ENCODE measurements around the gene KPNA4. TPM values are rescaled to one million over a fixed set of nuclear protein-coding genes. Genes with fewer than 3 reads are reported as not detected.

Gene KPNA4
- total RNA-seq, 1 donor from 2014 or later: 75.0 TPM

DNA sequence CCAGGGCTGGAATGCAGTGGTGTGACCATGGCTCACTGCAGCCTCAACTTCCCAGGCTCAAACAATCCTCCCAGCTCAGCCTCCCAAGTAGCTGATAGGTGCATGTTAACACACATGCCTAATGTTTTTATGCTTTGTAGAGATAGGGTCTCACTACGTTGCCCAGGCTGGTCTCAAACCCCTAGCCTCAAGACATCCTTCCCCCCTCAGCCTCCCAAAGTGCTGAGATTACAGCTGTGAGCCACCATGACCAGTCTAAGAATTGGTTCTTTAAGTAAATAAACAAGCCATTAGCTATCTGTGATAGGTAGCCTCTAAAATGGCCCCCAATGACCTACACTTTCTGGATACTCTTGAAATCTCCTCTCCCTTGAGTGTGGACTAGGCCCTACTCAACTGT, 119.5 kb downstream of the KPNA4 start:
- Mint-ChIP-seq H3K9me3 (ENCODE audit: low read depth) (no peaks in the 10 kb centered on the region), H3K36me3 (ENCODE audit: low read depth) (peaks cover 7% of the 10 kb centered on the region), H3K27ac (ENCODE audit: unreplicated experiment) (peak overlapping the region; percentile 66), H3K4me1 (ENCODE audit: low read depth) (peaks cover 54% of the 10 kb centered on the region), H3K27me3 (ENCODE audit: low read depth) (no peaks in the 10 kb centered on the region), H3K4me3 (ENCODE audit: unreplicated experiment) (no peak overlapping the region)
- TF ChIP-seq, protein P1, sequence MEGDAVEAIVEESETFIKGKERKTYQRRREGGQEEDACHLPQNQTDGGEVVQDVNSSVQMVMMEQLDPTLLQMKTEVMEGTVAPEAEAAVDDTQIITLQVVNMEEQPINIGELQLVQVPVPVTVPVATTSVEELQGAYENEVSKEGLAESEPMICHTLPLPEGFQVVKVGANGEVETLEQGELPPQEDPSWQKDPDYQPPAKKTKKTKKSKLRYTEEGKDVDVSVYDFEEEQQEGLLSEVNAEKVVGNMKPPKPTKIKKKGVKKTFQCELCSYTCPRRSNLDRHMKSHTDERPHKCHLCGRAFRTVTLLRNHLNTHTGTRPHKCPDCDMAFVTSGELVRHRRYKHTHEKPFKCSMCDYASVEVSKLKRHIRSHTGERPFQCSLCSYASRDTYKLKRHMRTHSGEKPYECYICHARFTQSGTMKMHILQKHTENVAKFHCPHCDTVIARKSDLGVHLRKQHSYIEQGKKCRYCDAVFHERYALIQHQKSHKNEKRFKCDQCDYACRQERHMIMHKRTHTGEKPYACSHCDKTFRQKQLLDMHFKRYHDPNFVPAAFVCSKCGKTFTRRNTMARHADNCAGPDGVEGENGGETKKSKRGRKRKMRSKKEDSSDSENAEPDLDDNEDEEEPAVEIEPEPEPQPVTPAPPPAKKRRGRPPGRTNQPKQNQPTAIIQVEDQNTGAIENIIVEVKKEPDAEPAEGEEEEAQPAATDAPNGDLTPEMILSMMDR (IDR thresholded peaks at IDR 0.05): no peak
- DNase-seq (ENCODE audit: low spot score): no peak

Other genes with a start within 250 kb of the KPNA4 start
- 22.6 to 39.1 TPM (median 23.9 TPM) in 3 replicates for gene IFT80, start 166.3 kb downstream of the KPNA4 start, total RNA-seq
- gene SMC4, start 165.9 kb downstream of the KPNA4 start, total RNA-seq: 38.7 to 52.9 TPM (median 40.2 TPM) in 3 replicates
- gene TRIM59, start 115.8 kb downstream of the KPNA4 start, total RNA-seq: 25.3 to 26.7 TPM (median 25.5 TPM) in 3 replicates
- gene ARL14, start 111.6 kb upstream of the KPNA4 start, total RNA-seq: not detected in 3 replicates
- 3.3 to 9.6 TPM (median 8.5 TPM) in 3 replicates for gene PPM1L, start 190.7 kb upstream of the KPNA4 start, total RNA-seq